Measurements from ENCODE around the gene GPR18. TPM values are rescaled to one million over a fixed set of nuclear protein-coding genes. Genes with fewer than 3 reads are reported as not detected.

Gene GPR18
- total and polyA plus RNA-seq, 2 of the 13 experiments (the other 11 are each of a cell fraction or from before 2014, with no cell fraction given) = not detected

GRCh38 chr13:99257291-99257690 lies 888 bp downstream of the GPR18 start:
- TF ChIP-seq NCOA1 (CRISPR knock-in tag; IDR thresholded peaks at IDR 0.05) (no peak), GZF1 (CRISPR knock-in tag; IDR thresholded peaks at IDR 0.05) (no peak), REXO4 (CRISPR knock-in tag; IDR thresholded peaks at IDR 0.05; ENCODE audit: borderline replicate concordance) (no peak), STAT5B (CRISPR knock-in tag; IDR thresholded peaks at IDR 0.05) (no peak), ZNF577 (CRISPR knock-in tag; IDR thresholded peaks at IDR 0.05; ENCODE audit: borderline replicate concordance, low read depth) (no peak), FOXA1 (IDR thresholded peaks at IDR 0.05) (no peak), FOXA1 (CRISPR knock-in tag; IDR thresholded peaks at IDR 0.05) (no peak), MLX (CRISPR knock-in tag; IDR thresholded peaks at IDR 0.05) (no peak)
- TF ChIP-seq, protein P1, sequence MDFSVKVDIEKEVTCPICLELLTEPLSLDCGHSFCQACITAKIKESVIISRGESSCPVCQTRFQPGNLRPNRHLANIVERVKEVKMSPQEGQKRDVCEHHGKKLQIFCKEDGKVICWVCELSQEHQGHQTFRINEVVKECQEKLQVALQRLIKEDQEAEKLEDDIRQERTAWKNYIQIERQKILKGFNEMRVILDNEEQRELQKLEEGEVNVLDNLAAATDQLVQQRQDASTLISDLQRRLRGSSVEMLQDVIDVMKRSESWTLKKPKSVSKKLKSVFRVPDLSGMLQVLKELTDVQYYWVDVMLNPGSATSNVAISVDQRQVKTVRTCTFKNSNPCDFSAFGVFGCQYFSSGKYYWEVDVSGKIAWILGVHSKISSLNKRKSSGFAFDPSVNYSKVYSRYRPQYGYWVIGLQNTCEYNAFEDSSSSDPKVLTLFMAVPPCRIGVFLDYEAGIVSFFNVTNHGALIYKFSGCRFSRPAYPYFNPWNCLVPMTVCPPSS (IDR thresholded peaks at IDR 0.05) = no peak
- H3K4me3 ChIP-seq (replicated peaks in 1 of 3; ENCODE audit: insufficient read depth in 1 of 3, low read depth in 2 of 3, low read length in 3 of 3) = no peak overlapping the region
- FAIRE-seq = no peak
- in situ Hi-C loops (cut with HindIII; ENCODE audit: extremely low pct_ligation_motif_present, low pct_unique_long_range_greater_than_20kb) (no loop called here), intact Hi-C loops (cut with micrococcal nuclease; ENCODE audit: unreplicated experiment) (no loop called here)
- peaks cover 28% of the 10 kb centered on the region for H3K4me1 ChIP-seq (ENCODE audit: insufficient read depth, low read length)
- H3K79me2 ChIP-seq (ENCODE audit: insufficient read depth, low read length) = no peaks in the 10 kb centered on the region
- 95% methylated on average over 2 of the region's 2 CpGs for WGBS (ENCODE audit: low lambda C conversion rate)
- peaks cover 6 to 12% of the 10 kb centered on the region in 2 experiments; a peak in 4 of 5 replicates for H3K36me3 ChIP-seq (replicated peaks in 1 of 2; ENCODE audit: control insufficient read depth in 1 of 2, insufficient read depth in 2 of 2, low read length in 2 of 2)
- CTCF ChIA-PET (ENCODE audit: low intra/inter-chr PET ratio, low total read pairs) = no interaction called here
- no peak overlapping the region for H3K4me2 ChIP-seq (ENCODE audit: low read depth, low read length)
- H2AFZ ChIP-seq (ENCODE audit: low read length) = no peak overlapping the region
- no peaks in the 10 kb centered on the region for H3K9me3 ChIP-seq (ENCODE audit: low read length)
- no peak for DNase-seq (ENCODE audit: low spot score)
- POLR2A ChIA-PET = no interaction called here
- BruUV-seq (replicated peaks) = no TSS peak
- H3K9ac ChIP-seq (ENCODE audit: insufficient read depth, low read depth, low read length) = no peak overlapping the region
- peaks cover 3% of the 10 kb centered on the region; the same call in 1 of the 2 replicates for H4K20me1 ChIP-seq (ENCODE audit: insufficient read depth, low read length)
- ATAC-seq = no peak
- no peaks in the 10 kb centered on the region for H3K27me3 ChIP-seq (ENCODE audit: control insufficient read depth in 1 of 2, insufficient read depth in 2 of 2, low read length in 2 of 2)
- no peak overlapping the region for H3K27ac ChIP-seq (ENCODE audit: extremely low read length, insufficient read depth, low read length)
